ENCODE data around the gene POC1A.
A peak's percentile ranks its signal among the peaks of the same experiment; 100 is the strongest.

POC1A gene

DNA sequence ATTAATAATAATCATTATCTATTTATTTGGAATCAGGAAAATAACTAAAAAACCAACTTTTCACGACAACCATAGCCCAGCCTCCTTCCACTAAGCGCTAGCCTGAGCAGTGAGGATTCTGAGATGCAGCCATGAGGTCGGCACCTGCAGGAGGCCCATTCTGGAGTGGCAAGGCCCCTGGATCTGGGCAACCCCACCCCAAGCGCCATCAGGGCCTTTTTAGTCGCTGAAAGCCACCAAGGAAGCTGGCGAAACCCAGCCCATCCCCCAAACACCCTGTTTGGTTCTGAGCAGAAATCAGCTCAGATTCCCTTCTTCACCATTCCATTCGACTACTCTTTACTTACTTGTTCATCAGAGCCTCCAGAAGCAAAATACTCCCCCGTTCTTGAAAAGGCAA lies 29.5 kb downstream of the POC1A start:
- no peak for DNase-seq

DNA sequence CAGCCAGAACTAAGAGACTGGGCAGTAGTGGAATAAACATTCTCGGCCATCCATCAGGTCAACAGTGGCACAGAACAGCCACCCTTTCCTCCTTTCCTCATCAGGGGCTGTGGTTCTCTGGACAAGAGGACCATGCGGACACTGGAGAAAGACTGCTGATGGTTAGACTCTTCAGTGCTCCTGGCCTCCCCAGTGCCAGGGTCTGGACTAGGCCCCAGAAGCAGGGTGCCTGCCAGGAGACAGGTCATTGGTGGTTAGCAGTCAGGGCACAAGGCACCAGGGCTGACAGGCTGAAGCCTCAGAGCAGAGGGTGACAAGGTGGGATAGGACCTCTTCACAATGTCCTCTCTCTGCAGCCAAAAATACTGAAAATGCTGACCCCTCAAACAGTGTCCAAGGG lies 30.1 kb downstream of the POC1A start:
- DNase-seq: no peak

DNA sequence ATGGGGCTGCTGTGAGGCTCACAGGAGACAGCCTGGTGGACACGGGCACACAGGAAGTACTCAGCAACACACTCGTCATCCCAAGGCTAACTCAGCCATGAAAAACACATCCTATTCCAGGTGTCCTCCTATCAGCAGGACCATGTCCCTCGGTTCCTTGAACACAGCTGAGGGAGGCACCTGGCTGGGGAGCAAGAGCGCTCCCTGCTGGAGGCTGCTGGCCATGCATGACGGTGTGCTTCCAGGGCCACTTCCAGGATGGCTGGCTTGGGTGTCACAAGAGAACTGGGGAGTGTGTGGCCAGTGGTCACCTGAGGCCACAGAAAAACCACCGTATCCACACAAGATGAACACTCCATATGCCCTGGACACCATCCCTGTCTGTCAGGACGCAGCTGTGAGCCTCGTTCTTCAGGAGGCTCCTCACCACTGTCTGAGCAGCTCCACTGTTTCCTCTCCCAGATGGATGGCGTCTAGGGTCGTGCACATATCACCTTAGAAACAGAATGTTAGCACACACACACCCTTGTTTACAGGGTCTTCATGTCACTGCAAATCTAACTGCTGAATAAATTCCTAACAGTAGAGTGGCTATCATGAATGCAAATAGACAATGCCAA lies 31.0 kb downstream of the POC1A start:
- peak; percentile 45 to 53 for DNase-seq

DNA sequence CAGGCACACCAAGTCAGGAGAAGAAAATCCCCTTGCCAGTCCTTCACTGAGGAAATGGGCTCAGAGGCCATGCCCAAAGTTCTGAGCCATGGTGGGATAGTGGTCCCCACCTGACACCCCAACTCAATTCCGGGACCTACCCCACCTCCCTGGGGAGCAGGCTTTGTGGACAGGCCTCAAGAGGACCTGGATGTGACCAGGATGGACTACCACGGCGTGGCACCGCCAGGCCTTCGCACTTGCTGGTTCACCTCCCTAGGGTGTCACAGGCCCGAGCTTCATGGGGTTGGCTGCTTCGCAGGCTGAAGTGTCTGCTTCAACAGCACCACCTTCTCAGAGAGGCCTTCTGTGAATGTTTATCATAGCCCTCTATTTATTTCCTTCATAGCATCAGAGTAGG lies 31.7 kb downstream of the POC1A start:
- DNase-seq: no peak

DNA sequence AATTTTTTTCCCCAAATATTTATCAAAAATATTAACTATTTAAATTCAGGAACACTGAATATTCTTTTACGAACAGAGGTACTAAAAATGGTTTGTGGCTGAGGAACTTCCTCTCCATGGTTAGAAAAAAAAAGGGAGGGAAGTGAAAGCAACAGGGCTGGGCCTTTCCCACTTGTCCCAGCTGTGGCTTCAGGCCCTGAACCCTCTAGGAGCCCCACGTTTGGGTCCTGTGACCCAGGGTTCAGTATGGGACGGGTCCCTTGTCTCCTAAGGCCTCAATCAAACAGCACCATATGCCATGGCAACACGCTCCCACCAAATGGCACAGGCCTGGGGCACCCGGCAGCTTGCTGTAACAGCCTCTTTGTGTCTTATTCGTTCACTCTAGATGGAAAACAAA lies 32.4 kb downstream of the POC1A start:
- peak; percentile 58 to 79 for DNase-seq

DNA sequence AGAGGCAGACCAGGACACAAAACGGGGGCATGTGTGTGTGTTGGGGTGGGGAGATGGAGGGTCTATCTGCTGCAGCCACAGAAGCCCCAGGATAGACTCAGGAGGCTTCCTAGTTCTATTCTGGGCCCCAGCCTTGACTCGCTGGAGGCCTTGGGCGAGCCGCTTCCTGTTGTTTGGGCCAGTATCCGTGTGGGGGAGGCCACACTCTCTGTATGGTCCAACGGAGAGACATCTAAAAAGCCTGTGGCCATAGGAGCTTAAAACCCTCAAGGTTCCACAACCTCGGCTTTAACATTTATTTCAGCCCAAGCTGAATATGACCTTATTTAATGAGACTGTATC lies 32.8 kb downstream of the POC1A start:
- peak; percentile 58 to 79 for DNase-seq

DNA sequence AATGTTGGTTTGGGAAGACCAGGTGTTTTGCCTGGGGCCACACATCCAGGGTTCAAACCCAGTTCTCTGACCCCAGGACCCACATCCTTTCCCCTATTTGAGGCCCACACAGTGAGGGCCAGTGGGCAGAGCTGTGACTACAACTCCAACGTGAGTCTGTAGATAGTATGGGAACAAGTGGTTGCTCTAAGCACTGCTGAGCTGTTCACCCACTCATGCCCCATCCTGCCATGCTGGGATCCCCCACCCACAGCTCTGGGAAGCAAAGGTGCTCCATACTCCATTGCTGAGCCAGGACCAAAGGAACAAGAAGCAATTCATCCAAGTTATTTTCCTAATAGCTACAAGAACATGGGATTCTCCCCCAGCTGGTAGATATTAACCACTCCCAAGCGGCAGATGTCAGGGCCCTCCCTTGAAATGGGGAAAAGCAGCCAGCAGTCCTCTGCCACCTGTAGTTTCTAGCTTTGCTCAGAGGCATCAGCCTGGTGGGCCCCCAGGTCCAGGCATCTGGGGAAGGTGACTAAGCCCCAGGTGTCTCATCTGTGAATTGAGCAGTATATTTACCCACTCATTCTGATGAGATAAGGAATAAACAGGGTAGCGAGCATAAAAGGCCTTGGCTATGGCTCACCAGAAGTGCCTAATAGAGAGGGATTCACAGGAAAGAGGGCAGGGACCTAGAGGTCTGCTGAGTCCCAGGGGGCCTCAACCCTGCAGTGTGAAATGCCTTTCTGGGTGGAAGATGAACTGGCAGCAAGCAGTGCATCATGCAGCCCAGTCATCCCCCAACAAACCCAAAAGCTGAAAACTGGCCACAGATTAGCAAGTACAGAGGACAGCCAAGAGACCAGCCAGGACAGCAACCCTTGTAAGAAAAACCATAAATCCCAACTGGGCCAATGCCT lies 33.4 kb downstream of the POC1A start:
- DNase-seq: no peak

DNA sequence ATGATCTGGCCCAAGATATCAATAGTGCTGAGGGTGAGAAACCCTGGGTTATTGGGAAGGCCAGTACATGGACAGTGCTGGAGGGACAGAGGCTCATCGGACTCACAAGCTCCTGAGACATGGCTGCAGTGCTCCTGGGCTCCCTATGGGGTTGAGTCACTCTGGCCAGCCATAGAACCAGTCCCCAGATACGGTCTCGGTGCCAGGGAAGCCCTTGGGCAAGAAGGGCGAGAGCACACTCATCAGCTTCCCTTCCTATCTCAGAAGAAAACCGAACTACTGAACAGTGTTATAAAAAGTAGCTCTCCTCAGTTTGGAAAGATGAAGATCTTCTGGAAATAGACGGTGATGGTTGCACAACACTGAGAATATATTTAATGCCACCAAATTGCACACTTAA lies 34.4 kb downstream of the POC1A start:
- no peak for DNase-seq

DNA sequence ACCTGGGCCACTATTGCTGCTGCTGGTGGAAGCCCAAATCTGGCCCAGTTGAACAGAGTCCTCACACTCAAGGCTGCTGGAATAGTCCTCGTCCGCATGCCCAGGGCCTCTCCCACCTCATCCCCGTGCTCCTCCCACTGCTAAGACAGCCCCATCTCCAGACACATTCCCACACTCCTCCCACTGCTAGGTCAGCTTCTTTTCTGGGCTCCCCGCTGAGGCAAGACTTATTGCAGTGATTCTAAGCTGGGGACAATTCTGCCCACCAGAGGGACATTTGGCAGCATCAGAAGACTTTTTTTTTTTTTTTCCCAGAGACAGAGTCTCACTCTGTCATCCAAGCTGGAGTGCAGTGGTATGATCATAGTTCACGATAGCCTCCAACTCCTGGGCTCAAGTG lies 35.1 kb downstream of the POC1A start:
- DNase-seq: no peak

DNA sequence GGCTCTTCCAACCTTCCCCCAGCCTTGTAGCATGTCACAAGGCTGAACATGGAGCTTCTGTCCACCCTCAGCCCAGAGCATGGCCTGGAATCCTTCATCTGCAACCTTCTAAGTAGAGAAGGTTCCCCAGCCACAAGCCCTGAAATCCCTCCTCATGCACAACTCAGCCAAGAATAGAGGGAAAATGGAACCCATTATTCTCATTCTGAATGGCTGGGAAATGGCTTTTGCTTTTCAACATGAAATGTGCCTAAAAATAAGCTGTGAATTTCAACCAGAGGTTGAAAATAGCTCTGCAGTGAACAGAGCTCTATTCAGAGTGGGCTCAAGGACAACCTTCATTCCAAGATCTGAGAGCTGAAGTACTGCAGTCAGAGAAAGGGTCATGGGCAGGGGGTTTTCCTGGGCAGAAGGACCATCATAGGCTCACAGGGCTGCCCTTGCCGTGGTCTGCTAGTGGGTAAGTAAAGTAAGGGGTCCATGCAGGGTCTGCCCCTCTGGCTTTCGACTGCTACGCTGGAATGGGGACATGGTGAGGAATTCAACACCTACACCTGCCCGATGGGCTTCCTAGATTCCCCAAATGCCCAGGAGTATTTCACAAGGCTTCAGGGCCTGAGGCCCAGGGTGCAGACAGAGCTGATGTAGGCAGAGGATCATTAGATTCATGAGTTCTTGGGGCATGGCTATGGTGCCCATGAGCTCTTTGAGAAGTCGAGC lies 35.9 kb downstream of the POC1A start:
- DNase-seq: no peak

DNA sequence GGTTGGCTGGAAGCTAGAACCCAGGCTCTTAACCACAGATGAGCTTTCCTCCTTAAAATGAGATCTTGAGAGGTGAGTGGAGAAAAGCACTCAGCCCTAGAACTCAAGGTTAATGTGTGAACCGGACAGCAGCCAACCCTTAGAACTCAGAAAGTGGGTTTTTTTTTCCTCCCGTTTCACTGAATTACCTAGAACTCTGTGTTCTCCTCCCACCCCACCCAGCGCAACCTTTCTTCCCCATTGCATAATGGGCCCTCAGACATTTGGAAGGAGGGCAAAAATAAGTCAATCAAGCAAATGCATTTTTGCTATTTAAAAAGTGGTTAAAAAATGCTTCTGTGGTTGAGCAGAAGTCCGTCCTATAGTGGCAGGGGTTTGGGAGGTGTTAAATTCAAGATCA lies 36.7 kb downstream of the POC1A start:
- DNase-seq: no peak

DNA sequence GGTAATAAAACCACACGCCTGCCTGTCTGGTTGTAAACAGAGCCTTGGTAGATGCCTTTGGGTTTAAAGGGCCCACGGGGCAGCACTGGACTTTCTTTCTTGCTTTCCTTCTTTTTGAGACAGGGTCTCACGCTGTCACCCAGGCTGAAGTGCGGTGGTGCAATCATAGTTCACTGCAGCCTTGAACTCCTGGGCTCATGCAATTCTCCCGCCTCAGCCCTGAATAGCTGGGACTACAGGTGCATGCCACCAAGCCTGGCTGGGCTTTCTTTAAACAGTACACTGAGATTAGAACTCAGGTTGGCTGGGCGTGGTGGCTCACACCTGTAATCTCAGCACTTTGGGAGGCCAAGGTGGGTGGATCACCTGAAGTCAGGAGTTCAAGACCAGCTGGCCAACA lies 42.2 kb downstream of the POC1A start:
- DNase-seq: no peak

DNA sequence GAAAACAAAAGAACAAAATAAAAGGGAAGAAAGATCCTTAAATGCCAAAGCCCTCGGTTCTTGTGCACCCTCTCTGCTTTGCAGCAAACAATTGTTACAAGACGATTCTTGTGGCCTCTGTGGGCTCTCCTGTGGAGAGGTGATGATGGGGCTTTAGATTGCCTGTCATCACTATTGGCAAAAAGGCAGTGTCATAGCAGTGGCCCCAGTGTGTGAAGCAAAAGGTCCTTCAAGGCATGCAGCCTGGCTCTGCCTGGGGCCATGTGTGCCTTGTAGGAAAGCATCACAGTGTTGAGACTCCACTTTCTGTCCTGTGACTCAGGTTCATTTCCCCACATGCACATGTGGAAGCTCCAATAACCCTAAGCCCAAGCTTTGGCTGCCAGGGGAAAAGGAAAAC lies 43.7 kb downstream of the POC1A start:
- no peak for DNase-seq

DNA sequence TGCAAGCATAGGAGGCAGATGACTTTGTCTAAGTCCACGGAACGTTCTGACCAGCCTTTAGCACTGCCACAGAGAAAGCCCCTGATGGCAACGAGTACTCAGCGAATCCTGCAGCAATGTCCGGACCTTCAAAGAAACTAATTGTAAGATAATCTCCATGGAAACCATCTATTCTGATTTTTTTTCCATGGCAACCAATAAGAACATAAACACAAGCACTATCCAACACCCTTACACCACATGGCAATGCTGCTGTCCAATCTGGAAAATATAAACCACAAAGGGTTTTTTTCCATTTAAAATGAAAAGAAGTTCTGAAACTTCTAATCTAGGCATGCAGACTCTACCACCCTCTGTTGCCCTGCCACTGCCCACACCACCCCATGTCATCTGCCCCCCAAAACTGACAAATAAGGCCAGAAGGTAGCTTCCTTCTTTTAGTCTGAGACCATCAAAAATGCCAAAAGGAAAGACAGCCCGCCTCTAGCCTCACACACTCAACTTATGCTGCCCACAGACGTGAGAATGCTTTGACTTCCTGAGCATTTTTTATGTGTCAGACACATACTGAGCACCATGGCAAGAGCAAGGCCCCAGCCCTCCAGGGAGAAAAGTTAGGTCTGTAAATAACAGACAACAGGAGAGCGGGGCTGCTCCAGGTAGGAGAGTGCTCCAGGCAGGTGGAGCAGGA lies 44.5 kb downstream of the POC1A start:
- DNase-seq: no peak

DNA sequence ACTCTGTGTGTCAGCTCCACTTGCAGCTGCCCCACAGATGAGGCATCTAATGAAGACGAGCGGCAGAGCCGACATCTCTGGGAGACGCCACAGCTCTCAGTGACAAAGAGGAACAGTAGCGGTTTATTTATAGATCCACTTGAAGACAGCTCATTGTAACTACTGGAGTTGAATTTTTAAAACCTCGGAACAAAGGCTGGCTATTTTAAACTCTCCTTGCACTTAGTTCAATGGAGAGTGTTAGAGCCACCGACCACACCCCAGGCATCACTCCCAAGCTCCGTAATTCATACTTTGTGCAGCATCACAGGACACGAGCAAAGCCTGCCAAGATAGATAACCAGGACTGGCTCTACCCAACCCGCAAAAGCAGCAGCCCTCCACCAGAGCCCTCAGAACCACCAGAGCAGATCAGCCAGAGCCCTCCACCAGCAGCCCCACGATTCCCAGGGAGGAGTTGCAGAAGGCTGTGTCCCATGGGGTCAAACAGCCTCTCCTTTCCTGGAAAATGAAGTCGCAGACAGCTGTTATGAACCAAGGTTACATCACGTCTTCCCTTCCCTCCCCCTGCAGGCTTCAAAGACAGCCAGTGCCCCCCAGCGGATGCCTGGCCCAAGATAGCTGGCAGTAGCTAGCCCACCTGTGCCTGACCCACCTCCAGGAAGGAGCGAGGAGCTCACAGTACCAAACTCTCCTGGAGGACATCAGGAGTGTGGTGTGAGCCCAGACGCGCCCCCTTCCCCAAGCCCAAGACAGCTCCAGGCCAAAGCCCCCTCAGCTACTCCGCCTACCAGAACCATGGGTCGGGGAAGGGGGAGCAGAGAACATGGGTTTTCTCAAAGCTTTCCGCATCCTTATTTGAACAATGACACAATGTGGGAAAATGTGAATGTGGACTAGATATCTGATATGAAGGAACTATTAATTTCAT lies 45.7 kb downstream of the POC1A start:
- no peak for DNase-seq

DNA sequence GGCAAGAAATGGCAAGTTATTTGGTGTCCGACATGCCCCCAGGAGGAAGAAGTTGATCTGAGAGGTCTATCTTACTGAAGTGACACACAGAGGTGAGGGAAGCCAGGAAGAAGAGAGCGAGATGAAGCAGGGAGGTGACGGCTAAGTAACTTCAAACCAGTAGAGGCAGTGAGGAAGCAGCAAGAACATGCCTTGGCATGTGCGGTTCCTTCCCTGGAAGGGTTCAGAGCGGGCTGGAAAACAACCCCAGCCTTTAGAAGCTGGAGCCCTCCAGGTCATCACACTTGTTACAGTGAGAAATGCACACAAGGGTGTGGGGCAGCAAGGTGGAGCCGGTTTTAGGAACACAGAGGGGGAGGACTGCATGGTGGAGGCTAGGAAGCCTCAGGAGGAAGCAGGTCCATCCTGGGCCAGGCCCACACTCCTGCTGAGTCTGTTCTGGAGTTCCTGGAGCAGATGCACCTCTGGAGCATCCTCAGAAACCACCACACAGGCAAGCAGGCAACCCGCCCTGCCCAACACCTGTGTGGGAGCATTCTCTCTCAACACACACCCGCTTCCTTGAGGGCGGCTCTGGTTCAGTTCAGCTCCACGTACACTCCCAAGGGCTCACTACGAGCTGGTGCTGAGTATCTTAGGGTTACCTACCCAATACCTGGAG lies 47.1 kb downstream of the POC1A start:
- no peak for DNase-seq

DNA sequence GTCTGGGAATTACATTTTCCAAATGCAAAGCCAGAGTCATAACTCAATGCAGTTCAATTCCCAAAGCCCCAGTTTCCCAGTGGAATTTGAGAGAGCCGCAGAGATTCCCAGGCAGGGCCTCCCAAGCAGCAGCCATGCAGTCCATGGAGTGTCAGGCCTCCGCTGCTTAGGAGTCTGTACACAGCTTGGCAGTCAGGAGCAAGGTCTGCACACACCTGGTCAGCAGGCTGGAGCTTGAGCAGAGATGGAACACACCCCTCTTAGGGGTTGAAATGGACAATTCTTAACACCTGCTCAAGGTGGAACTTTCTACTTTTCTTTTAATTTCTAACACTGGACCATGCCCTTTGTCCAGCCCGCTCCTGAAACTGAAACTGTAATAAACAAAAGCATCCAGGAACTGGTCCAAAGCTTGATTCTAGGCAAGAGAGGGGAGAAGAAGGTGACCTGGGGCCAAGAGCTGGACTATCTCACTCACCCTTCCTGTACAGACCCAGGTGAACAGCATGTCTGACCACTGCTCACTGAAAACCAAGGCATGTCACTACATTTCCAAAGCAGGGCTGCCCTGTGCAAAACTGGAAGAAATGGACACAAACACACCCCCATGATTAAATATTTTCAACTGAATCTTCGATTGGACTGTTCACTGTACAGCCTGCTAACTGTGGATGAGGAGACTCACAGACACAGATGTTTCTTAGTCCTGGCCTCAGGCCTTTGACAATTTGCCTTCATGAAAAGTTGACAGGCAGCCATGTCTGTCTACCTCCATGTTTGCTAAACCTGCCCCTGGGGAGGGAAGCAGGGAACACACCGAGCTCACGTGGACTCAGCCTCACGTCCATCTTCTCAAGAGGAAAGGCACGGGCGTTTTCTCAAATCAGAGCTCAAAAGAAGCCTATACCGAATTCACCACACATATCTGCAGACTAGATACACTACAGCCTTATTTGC lies 49.3 kb downstream of the POC1A start:
- DNase-seq: no peak

DNA sequence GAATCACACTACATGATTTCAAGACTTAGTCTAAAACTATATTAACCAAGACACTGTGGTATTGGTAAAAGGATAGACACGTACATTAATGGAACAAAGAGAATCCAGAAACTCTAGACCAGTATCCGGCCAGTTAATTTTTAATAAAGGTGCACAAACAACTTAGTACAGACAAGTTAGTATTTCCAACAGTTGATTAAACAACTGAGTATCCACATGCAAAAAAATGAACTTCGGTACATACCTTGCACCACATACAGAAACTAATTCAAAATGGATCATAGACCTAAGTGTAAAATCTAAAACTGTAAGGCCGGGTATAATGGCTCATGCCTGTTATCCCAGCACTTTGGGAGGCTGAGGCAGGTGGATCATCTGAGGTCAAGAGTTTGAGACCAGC lies 51.3 kb downstream of the POC1A start:
- no peak for DNase-seq

DNA sequence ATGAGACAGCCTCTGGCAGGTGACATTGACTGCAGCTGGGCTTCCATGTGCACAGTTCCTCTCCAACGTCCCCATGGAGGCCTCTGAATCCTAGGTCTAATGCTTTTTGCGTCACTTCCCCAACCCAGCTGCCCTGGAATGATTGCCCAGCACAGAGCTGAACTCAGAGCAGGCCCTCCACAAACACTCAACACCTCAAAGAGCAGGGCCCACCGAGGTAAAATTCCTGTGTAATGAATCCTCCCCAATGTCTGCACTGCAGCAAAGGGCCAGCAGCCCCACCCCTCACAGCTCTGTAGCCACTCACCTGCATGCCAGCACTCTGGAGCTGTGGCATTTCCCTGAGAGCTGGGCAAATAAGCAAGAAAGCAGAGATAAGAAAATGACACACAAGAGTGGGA lies 55.2 kb downstream of the POC1A start:
- DNase-seq: no peak

DNA sequence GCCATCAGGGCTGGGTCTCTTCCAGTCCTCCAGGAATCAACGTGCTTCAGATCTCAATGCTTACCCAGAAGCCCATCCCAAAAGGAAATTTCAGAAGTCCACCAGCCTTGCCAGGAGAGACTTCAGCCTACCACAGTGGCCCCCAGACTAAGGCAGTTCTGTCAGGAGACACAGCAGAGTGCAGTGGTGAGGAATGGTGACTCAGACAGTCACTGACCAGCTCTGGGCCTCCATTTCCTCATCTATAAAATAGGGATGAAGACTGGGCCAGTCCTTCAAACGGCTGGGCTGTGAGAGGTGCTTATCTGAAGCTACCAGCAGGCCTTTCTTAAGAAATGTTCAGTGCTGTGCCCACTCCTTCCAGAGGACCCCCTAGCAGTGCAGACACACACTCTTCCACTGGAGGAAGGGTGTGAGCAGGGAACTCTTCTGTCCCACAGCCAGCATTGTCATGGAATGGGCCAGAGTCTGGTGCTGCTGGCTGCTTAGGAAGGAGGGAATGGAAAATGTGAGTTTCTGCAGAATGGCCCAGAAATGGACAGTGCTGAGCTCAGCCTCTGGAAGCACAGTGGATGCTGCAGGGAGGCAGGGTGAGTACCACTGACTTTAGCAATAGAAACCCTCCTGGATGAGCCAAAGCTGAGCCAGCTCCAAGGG lies 56.2 kb downstream of the POC1A start:
- DNase-seq: no peak
